ENCODE data around the gene SMC1B. TPM values are rescaled to one million over a fixed set of nuclear protein-coding genes. Genes with fewer than 3 reads are reported as not detected.
A peak's percentile ranks its signal among the peaks of the same experiment; 100 is the strongest.

Gene SMC1B
- total RNA-seq, 2 experiments from 2014 or later, result not detected

DNA sequence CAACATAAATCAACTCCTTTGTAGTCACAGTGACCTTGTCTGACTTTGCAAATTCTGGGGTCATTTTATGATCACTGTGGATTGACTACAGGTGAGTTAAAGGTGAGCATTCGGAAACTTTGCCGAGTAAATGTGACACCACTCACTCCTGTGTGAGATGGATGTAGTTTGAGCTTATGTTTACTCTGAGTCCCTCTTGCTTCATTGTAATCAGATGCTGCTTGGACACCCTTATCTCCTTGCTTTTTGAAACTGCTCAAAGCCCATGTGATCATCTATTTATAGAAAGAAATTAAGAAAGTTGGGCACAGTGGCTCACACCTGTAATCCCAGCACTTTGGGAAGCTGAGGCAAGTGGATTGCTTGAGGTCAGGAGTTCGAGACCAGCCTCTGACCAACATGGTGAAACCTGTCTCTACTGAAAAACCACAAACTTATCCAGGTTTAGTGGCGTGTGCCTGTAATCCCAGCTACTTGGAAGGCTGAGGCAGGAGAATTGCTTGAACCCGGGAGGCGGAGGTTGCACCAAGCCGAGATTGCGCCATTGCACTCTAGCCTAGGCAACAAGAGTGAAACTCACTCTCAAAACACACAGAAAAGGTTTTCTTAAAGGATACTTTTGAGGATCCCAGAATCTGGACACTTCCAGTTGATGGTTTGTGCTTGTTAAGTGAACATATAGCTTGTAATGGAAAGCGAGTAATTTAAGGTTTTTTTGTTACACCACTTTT is 96.4 kb downstream of the SMC1B start:
- Histone ChIP-seq H3K9me3 (ENCODE audit: control insufficient read depth in 1 of 2, insufficient read depth in 1 of 2, low read length in 2 of 2) (no peaks in the 10 kb centered on the region), H3K27me3 (ENCODE audit: control insufficient read depth in 1 of 2, insufficient read depth in 2 of 2, low read length in 2 of 2) (no peaks in the 10 kb centered on the region), H3K4me3 (ENCODE audit: low read length) (no peak overlapping the region), H3K4me1 (ENCODE audit: insufficient read depth, low read length) (peaks cover 85% of the 10 kb centered on the region), H3K27ac (ENCODE audit: low read depth in 1 of 2, low read length in 2 of 2) (peak overlapping the region; percentile 98 to 99), H3K36me3 (ENCODE audit: insufficient read depth, low read length) (peaks cover 4% of the 10 kb centered on the region)
- no peaks in the 10 kb centered on the region for H3K27me3 Mint-ChIP-seq
- no peaks in the 10 kb centered on the region for H3K9me3 Mint-ChIP-seq
- ChIA-PET POLR2A (interaction anchor here (2.8 to 3.3 kb wide), 2 partner anchors 8 to 24 kb away, joined by 9 to 24 read pairs; partner anchors contain the start of gene FAM118A), CTCF (interaction anchor here (1.0 kb wide), 1 partner anchor 8 kb away, joined by 3 read pairs; the partner anchor contains the start of gene FAM118A)
- TF ChIP-seq, protein P1, sequence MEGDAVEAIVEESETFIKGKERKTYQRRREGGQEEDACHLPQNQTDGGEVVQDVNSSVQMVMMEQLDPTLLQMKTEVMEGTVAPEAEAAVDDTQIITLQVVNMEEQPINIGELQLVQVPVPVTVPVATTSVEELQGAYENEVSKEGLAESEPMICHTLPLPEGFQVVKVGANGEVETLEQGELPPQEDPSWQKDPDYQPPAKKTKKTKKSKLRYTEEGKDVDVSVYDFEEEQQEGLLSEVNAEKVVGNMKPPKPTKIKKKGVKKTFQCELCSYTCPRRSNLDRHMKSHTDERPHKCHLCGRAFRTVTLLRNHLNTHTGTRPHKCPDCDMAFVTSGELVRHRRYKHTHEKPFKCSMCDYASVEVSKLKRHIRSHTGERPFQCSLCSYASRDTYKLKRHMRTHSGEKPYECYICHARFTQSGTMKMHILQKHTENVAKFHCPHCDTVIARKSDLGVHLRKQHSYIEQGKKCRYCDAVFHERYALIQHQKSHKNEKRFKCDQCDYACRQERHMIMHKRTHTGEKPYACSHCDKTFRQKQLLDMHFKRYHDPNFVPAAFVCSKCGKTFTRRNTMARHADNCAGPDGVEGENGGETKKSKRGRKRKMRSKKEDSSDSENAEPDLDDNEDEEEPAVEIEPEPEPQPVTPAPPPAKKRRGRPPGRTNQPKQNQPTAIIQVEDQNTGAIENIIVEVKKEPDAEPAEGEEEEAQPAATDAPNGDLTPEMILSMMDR (IDR thresholded peaks at IDR 0.05), result no peak
- ATAC-seq (ENCODE audit: poor library complexity) (no peak), DNase-seq (no peak)
- peaks cover 94% of the 10 kb centered on the region for H3K4me1 Mint-ChIP-seq (ENCODE audit: low read depth)
- intact Hi-C loops (cut with DNase I, micrococcal nuclease), result loop anchor here (5.0 to 10.0 kb wide), 2 partner anchors 145 to 738 kb away; no protein-coding TSS in a partner anchor
- no peak overlapping the region for H3K4me3 Mint-ChIP-seq
- peaks cover 35% of the 10 kb centered on the region for H3K36me3 Mint-ChIP-seq (ENCODE audit: low read depth)
- peak overlapping the region; percentile 95 for H3K27ac Mint-ChIP-seq

DNA sequence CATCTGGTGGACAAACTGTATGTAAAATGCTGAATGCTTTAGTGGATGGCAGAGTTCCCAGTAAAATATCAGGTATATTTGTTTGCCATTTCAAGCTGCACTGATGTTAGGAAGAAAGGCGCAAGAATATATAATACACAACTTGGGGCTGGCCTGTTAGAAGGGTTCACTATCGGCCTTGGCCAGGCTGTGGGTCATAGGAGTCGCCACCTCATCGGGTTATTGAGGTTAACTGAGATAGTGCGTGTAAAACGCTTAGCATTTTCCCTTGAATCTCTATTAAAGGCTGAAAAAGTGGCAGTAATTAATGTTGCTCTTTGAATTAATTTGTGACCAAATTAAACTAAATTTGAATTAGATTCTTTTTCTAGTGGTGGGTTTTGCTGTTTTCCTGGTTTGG is 98.6 kb downstream of the SMC1B start:
- POLR2A ChIA-PET, result no interaction called here
- H3K27me3 Mint-ChIP-seq, result no peaks in the 10 kb centered on the region

DNA sequence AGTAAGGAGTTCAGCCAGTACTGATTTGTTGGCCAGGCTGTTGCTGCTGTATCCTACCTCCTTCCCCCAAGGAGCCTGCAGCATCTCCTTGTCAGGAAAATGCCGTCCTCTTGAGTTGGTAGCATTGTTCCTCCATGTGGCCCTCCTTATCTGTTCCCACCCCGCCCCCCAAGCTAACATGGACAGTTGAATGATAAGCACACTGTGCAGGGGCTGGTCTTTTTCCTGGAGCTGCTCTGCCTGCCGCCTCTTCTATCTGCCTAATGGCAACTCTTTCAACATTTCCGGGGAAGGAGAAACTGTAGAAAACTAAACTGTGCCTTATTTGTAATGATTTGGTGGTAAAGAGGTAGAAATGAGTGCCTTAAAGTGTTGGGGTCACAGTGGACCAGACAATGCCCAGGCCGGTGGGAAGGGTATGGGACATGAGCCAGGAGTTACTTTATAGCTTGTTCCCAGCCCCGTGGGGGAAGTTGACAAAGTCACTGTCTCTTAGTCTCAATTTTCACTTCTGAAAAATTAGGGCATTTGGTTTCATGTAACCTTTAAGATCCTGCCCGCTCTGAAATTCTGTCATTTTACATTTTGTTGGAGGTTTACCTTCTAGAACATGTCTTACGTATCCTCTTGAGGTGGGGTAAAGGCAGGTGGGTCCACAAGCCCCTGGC is 99.2 kb downstream of the SMC1B start:
- ChIA-PET POLR2A (no interaction called here), CTCF (no interaction called here)
- peaks cover 5% of the 10 kb centered on the region for H3K36me3 ChIP-seq (ENCODE audit: insufficient read depth, low read length)
- H3K9me3 ChIP-seq (ENCODE audit: control insufficient read depth in 1 of 2, insufficient read depth in 1 of 2, low read length in 2 of 2), result no peaks in the 10 kb centered on the region
- intact Hi-C loops (cut with DNase I, micrococcal nuclease), result loop anchor here in 1 of 2 experiments (5.0 to 10.0 kb wide), 2 partner anchors 152 to 741 kb away; partner anchors contain the start of gene NUP50
- Mint-ChIP-seq H3K27ac (peak overlapping the region; percentile 95), H3K4me1 (ENCODE audit: low read depth) (peaks cover 86% of the 10 kb centered on the region), H3K36me3 (ENCODE audit: low read depth) (peaks cover 39% of the 10 kb centered on the region), H3K9me3 (no peaks in the 10 kb centered on the region), H3K4me3 (peak overlapping the region; percentile 62), H3K27me3 (no peaks in the 10 kb centered on the region)
- TF ChIP-seq, protein P1 (IDR thresholded peaks at IDR 0.05), result no peak
- H3K27ac ChIP-seq (ENCODE audit: low read depth in 1 of 2, low read length in 2 of 2), result peak overlapping the region in 1 of 2 donors; percentile 12
- ATAC-seq (ENCODE audit: poor library complexity), result no peak
- H3K27me3 ChIP-seq (ENCODE audit: control insufficient read depth in 1 of 2, insufficient read depth in 2 of 2, low read length in 2 of 2), result no peaks in the 10 kb centered on the region
- no peak overlapping the region for H3K4me3 ChIP-seq (ENCODE audit: low read length)
- DNase-seq, result no peak
- peaks cover 81% of the 10 kb centered on the region for H3K4me1 ChIP-seq (ENCODE audit: insufficient read depth, low read length)

More for the DNA sequence above, 98.6 kb downstream of the SMC1B start:
- no peak overlapping the region for H3K27ac ChIP-seq (ENCODE audit: low read depth in 1 of 2, low read length in 2 of 2)
- CTCF ChIA-PET, result no interaction called here
- H3K4me1 ChIP-seq (ENCODE audit: insufficient read depth, low read length), result peaks cover 84% of the 10 kb centered on the region
- H3K36me3 Mint-ChIP-seq (ENCODE audit: low read depth), result peaks cover 39% of the 10 kb centered on the region
- peaks cover 5% of the 10 kb centered on the region for H3K36me3 ChIP-seq (ENCODE audit: insufficient read depth, low read length)
- peaks cover 89% of the 10 kb centered on the region for H3K4me1 Mint-ChIP-seq (ENCODE audit: low read depth)
- DNase-seq (no peak), ATAC-seq (ENCODE audit: poor library complexity) (no peak)
- no peaks in the 10 kb centered on the region for H3K9me3 Mint-ChIP-seq
- H3K9me3 ChIP-seq (ENCODE audit: control insufficient read depth in 1 of 2, insufficient read depth in 1 of 2, low read length in 2 of 2), result no peaks in the 10 kb centered on the region
- TF ChIP-seq, protein P1 (IDR thresholded peaks at IDR 0.05), result no peak
- no peak overlapping the region for H3K4me3 ChIP-seq (ENCODE audit: low read length)
- intact Hi-C loops (cut with DNase I, micrococcal nuclease), result loop anchor here (5.0 to 10.0 kb wide), 3 partner anchors 142 to 740 kb away; partner anchors contain the start of gene NUP50 (in 1 of the 2)
- peak overlapping the region; percentile 95 for H3K27ac Mint-ChIP-seq
- H3K4me3 Mint-ChIP-seq, result no peak overlapping the region
- H3K27me3 ChIP-seq (ENCODE audit: control insufficient read depth in 1 of 2, insufficient read depth in 2 of 2, low read length in 2 of 2), result no peaks in the 10 kb centered on the region
